AG10803 (cell line): ENCODE measurements around the gene CLDN7.

ENCODE experiments used
- DNase-seq: peaks from one replicate; pipeline ENCODE4 v3.0.0; 2010; ENCODE audit warnings: low read depth
- H3K4me3 ChIP-seq: 2 replicates; pipeline ENCODE4 v1.5.1; 2011; ENCODE audit warnings: mild to moderate bottlenecking, low read length, control low read depth
- TF ChIP-seq, protein P1 (sequence below): conservative IDR thresholded peaks from 2 replicates; pipeline ENCODE4 v1.5.1; 2011; ENCODE audit warnings: mild to moderate bottlenecking, low read length, control low read depth, inconsistent platforms

The CLDN7 gene

GRCh38 chr17:7222093-7222971 is 39.9 kb downstream of the CLDN7 start:
- TF ChIP-seq, protein P1, sequence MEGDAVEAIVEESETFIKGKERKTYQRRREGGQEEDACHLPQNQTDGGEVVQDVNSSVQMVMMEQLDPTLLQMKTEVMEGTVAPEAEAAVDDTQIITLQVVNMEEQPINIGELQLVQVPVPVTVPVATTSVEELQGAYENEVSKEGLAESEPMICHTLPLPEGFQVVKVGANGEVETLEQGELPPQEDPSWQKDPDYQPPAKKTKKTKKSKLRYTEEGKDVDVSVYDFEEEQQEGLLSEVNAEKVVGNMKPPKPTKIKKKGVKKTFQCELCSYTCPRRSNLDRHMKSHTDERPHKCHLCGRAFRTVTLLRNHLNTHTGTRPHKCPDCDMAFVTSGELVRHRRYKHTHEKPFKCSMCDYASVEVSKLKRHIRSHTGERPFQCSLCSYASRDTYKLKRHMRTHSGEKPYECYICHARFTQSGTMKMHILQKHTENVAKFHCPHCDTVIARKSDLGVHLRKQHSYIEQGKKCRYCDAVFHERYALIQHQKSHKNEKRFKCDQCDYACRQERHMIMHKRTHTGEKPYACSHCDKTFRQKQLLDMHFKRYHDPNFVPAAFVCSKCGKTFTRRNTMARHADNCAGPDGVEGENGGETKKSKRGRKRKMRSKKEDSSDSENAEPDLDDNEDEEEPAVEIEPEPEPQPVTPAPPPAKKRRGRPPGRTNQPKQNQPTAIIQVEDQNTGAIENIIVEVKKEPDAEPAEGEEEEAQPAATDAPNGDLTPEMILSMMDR = no peak
- H3K4me3 ChIP-seq = no peak overlapping the region
- DNase-seq = no peak

GRCh38 chr17:7221278-7222092 is 40.8 kb downstream of the CLDN7 start:
- TF ChIP-seq, protein P1 = no peak
- no peak for DNase-seq
- peak overlapping the region; percentile 82; the same call in 1 of the 2 replicates for H3K4me3 ChIP-seq

- DNase-seq = peak; percentile 65
- TF ChIP-seq, protein P1 = peak; percentile 54
- peak overlapping the region; percentile 82 for H3K4me3 ChIP-seq
Measured at GRCh38 chr17:7220593-7221277, 41.5 kb downstream of the CLDN7 start.

GRCh38 chr17:7219812-7220592 is 42.3 kb downstream of the CLDN7 start, which contains the start of the genes ACADVL and DLG4:
Gene ACADVL (plus strand): TSS chr17:7219938. CDS start chr17:7219985, 47 bp downstream.
Gene DLG4 (minus strand): TSS chr17:7219836.
- TF ChIP-seq, protein P1 = no peak
- peak; percentile 83 for DNase-seq
- peak within 1 kb of the TSS; percentile 82 for H3K4me3 ChIP-seq

DNA sequence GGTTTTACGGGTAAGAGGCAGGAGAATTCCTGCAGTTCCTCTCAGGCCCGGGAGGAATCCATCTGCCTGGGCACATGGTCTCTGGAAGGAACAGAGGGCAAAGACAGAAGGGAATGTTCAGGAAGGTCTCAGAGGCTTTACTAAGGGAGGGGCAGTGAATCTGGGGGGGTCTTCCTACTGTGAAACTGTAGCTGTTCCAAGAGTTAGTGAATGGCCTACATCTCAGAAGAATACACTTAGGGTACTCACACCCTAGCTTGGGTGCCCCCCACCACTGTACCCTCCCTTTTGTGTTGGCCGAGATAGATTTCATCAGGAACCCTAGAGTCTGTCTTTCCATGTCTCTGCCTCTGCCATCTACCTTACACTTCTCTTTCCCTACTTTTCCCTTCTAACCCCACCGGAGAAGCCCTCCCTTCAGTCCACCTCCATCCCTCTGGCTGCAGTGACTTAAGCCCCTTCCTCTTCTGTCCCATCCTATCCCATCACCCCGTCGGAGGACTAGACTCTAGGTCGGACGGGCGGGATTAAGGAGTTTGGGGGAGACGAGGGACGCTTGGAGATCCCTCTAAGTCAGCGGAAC is 43.0 kb downstream of the CLDN7 start:
- TF ChIP-seq, protein P1 = no peak
- no peak for DNase-seq
- H3K4me3 ChIP-seq = peak overlapping the region; percentile 82

- H3K4me3 ChIP-seq = no peak overlapping the region
- no peak for DNase-seq
- TF ChIP-seq, protein P1 = no peak
Measured at GRCh38 chr17:7218758-7219157, 43.5 kb downstream of the CLDN7 start.
